Pancreas (tissue), 10 donors: ENCODE data around the gene PLPP1. TPM values are rescaled to one million over a fixed set of nuclear protein-coding genes. Genes with fewer than 3 reads are reported as not detected.
A peak's percentile ranks its signal among the peaks of the same experiment; 100 is the strongest.

ENCODE experiments used
- ATAC-seq, 4 donors: fragments of 200-7000 bp; cut with Tn5 transposase; one replicate each; pipeline versions ENCODE4 v1.8.0 to v1.9.1; 2020; ENCODE audit warnings: mild to moderate bottlenecking in 4 of 4, moderate library complexity in 4 of 4
- DNase-seq, 6 donors: peaks; one replicate each; pipeline ENCODE4 v3.0.0-alpha.2; 2020
- FAIRE-seq: peaks from 2 replicates; lab custom pipeline; 2012; peaks lifted over from hg19 to GRCh38; lab: Jason Lieb, UNC
- H3K27ac ChIP-seq, 4 donors: fragments of 200-600 bp; sonication (generic); 1 replicate in 3 of 4; 2 replicates in 1 of 4; pipeline versions ENCODE4 v1.5.0 to v1.8.0; 2020
- H3K27me3 ChIP-seq, 4 donors: fragments of 200-600 bp; one replicate each; pipeline ENCODE4 v1.8.0; 2021
- H3K36me3 ChIP-seq, 3 donors: fragments of 200-600 bp; sonication (generic) in 1 of 3; one replicate each; pipeline versions ENCODE4 v1.5.0 to v1.8.0; 2020 to 2021
- H3K4me1 ChIP-seq, 3 donors: fragments of 200-600 bp; one replicate each; pipeline ENCODE4 v1.8.0; 2021
- H3K4me3 ChIP-seq, 4 donors: fragments of 200-600 bp; sonication (generic) in 2 of 4; one replicate each; pipeline versions ENCODE4 v1.5.0 to v1.8.0; 2020 to 2021
- H3K9me3 ChIP-seq, 4 donors: fragments of 200-600 bp; one replicate each; pipeline ENCODE4 v1.8.0; 2021
- CTCF ChIP-seq, 4 donors: fragments of 200-600 bp; sonication (generic) in 3 of 4; IDR thresholded peaks; one replicate each; pipeline versions ENCODE4 v1.5.0 to v1.8.0; 2021; ENCODE audit warnings: antibody characterized with exemption in 4 of 4
- WGBS, 2 donors: extraction: QIAGEN DNeasy Blood & Tissue Kit; methylation state at CpG; one replicate each; pipeline ENCODE4 v1.1.7; 2013; 5-methylcytosine and 5-hydroxymethylcytosine counted together
- intact Hi-C, 3 donors: fragments of 100-400 bp; cut with DNase I; formaldehyde crosslinking; loops; one replicate each; pipeline versions ENCODE4 v1.11.1 to v1.14.2; 2022
- polyA plus RNA-seq, 2 donors: library from polyadenylated mRNA; stranded (reverse); fragments of 200-250 nt; gene quantifications; one replicate each; pipeline ENCODE4 v1.2.3, GENCODE V29; 2013
- total RNA-seq, 6 donors: library from RNA; stranded (reverse); fragmentation: NEBNext Ultra II Directional in 4 of 6; extraction: Animal tissue kit (Norgen Biotek cat#: 25700) in 4 of 6; gene quantifications; one replicate each; pipeline versions ENCODE4 v1.2.1 to v1.2.4, GENCODE V29; 2021 to 2023
- donor health status: healthy with polysubstance abuse.
- donor health status: DM: no; HTN: no; CAD: no; lungs with moderate emphysema.
- donor health status: DM: no; HTN: no; CAD: no.
- donor health status: control.
- donor health status: control.
- donor health status: Bipolar disorder and iron deficiency.
- donor health status: DM: yes; HTN: yes; CAD: no.
- donor health status: DM: no; HTN: no; CAD: no.
- donor health status: DM: no; HTN: no; CAD: no.
- donor health status: DM: yes; HTN: yes; CAD: no.

Gene PLPP1
- total and polyA plus RNA-seq, 8 donors, result 11.5 to 34.9 (median 20.6) TPM

- no peak for TF ChIP-seq CTCF (IDR thresholded peaks at IDR 0.05)
- DNase-seq (no peak), FAIRE-seq (no peak), ATAC-seq (no peak)
- intact Hi-C loops, result no loop called here
- Histone ChIP-seq H3K9me3 (no peaks in the 10 kb centered on the region), H3K36me3 (peaks cover 0 to 13% (median 0%) of the 10 kb centered on the region in 3 donors), H3K27me3 (no peaks in the 10 kb centered on the region), H3K4me3 (no peak overlapping the region), H3K27ac (no peak overlapping the region), H3K4me1 (no peaks in the 10 kb centered on the region)
- 93 to 94% methylated on average over 2 of the region's 2 CpGs for WGBS, 2 donors
These were observed 128.5 kb downstream of the PLPP1 start for GRCh38 chr5:55406292-55406691.

GRCh38 chr5:55402199-55402598, 132.6 kb downstream of the PLPP1 start:
- no peak for FAIRE-seq
- Histone ChIP-seq H3K4me1 (no peaks in the 10 kb centered on the region), H3K36me3 (peaks cover 0 to 32% (median 0%) of the 10 kb centered on the region in 3 donors), H3K4me3 (no peak overlapping the region), H3K27ac (no peak overlapping the region), H3K27me3 (no peaks in the 10 kb centered on the region), H3K9me3 (no peaks in the 10 kb centered on the region)
- no peak for DNase-seq
- no peak for TF ChIP-seq CTCF (IDR thresholded peaks at IDR 0.05)
- WGBS, 2 donors, result 34 to 36% methylated on average over 2 of the region's 2 CpGs
- ATAC-seq, result no peak
- intact Hi-C loops, result no loop called here

- ATAC-seq, result no peak
- Histone ChIP-seq H3K36me3 (peaks cover 0 to 8% (median 0%) of the 10 kb centered on the region in 3 donors), H3K27me3 (no peaks in the 10 kb centered on the region), H3K9me3 (no peaks in the 10 kb centered on the region), H3K4me1 (peaks cover 23 to 35% (median 32%) of the 10 kb centered on the region in 3 donors), H3K4me3 (no peak overlapping the region), H3K27ac (no peak overlapping the region)
- intact Hi-C loops, result no loop called here
- 45 to 46% methylated on average over 2 of the region's 2 CpGs for WGBS, 2 donors
- no peak for DNase-seq
- no peak for FAIRE-seq
- TF ChIP-seq CTCF (IDR thresholded peaks at IDR 0.05), result no peak
These were observed 141.1 kb downstream of the PLPP1 start for GRCh38 chr5:55393501-55394175.

GRCh38 chr5:55392669-55393068, 142.1 kb downstream of the PLPP1 start:
- no peak for DNase-seq
- Histone ChIP-seq H3K36me3 (peaks cover 0 to 2% (median 0%) of the 10 kb centered on the region in 3 donors), H3K4me3 (no peak overlapping the region), H3K27me3 (no peaks in the 10 kb centered on the region), H3K9me3 (no peaks in the 10 kb centered on the region), H3K4me1 (peaks cover 23 to 38% (median 32%) of the 10 kb centered on the region in 3 donors), H3K27ac (no peak overlapping the region)
- FAIRE-seq, result no peak
- ATAC-seq, result no peak
- TF ChIP-seq CTCF (IDR thresholded peaks at IDR 0.05), result no peak
- 97 to 100% methylated on average over 1 of the region's 1 CpG for WGBS, 2 donors
- intact Hi-C loops, result no loop called here

GRCh38 chr5:55391707-55392106, 143.1 kb downstream of the PLPP1 start:
- no peak for DNase-seq
- Histone ChIP-seq H3K4me1 (peaks cover 23 to 38% (median 32%) of the 10 kb centered on the region in 3 donors), H3K27me3 (no peaks in the 10 kb centered on the region), H3K9me3 (no peaks in the 10 kb centered on the region), H3K27ac (peak overlapping the region in 2 of 4 donors; percentile 73 to 83), H3K36me3 (no peaks in the 10 kb centered on the region), H3K4me3 (no peak overlapping the region)
- ATAC-seq, result peak; percentile 60 to 84 (median 77)
- intact Hi-C loops, result no loop called here
- WGBS, 2 donors, result 39 to 41% methylated on average over 2 of the region's 2 CpGs
- no peak for TF ChIP-seq CTCF (IDR thresholded peaks at IDR 0.05)
- no peak for FAIRE-seq
